Measurements from ENCODE around the gene NTHL1.

NTHL1 gene

GRCh38 chr16:2047330-2048115 is at the start of gene NTHL1, which contains the start of gene TSC2:
NTHL1 (minus strand) TSS chr16:2047834; CDS start chr16:2047823, 11 bp downstream.
TSC2 (plus strand) TSS chr16:2047985; CDS start chr16:2048616, 631 bp downstream.
- no peak for FAIRE-seq

GRCh38 chr16:2096853-2097595 is 49.4 kb upstream of the NTHL1 start:
- no peak for FAIRE-seq

DNA sequence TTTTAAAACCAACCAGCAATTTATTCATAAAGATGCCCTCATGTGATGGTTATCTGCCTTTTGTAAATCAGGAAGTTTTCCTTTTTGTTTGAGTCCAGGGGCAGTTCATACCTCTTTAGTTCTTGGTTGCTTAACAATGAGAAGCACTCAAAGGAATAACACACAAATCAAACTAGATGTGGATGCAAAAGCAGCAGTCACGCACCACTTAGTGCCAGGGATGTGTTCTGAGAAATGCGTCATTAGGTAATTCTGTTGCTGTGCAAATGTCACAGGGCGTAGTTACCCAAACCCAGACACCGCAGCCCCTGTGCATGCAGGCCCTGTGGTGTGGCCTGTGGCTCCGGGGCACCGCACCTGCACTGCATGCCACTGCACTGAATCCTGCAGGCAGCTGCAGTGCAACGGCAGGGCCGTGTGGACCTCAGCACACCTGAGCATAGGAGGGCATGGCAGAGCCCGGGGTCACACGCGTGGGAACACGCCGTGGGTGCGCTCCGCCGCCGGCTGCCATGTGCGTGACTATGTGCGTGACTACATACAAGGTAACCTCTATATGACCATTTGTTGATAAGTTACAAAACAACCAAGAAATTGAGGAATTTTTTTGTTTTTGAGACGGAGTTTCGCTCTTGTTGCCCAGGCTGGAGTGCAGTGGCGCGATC is 48.4 kb upstream of the NTHL1 start:
- FAIRE-seq = no peak

DNA sequence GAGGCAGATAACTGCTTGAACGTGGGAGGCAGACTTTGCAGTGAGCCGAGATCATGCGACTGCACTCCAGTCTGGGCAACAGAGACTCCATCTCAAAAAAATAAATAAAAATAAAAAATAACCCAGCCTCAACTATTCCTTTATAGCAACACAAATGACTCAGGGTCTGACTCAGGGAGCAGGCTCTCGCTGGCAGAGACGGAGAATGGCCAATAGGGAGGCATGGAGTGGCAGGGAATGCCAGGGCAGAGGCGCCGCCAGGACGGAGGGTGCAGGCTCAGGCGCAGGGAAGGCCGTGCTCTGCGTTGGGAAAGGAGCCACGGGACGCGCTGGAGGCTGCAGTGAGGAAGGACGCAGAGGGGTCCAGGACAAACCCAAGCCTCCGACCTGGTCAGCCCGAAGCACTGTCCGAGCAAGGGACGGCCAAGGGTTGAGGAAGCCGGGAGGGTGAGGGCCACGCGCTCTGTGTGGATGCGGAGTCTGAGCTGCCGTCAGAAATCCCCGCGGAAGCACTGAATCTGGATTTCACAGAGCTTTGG is 47.8 kb upstream of the NTHL1 start:
- no peak for FAIRE-seq

DNA sequence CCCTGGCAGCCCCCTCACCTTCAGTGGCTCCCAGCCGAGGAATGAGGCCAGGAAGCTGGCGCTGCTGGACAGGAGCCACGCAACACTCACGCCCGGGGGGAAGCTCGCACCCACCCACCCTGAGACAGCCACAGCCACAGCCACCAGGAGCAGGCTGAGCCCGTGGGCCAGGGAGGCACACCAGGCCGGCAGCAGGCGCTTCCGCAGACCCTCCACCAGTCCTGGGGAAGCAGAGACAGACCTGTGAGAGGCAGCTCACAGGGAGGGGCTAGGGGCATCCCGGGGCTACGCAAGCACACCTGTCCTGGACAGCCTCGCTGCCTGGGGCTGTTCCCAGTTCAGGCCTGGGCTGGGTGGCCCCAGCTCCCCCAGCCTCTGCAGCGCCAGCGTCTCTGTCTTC is 46.2 kb upstream of the NTHL1 start:
- no peak for FAIRE-seq

GRCh38 chr16:2092866-2093265 is 45.2 kb upstream of the NTHL1 start:
- FAIRE-seq = no peak

GRCh38 chr16:2092256-2092620 is 44.6 kb upstream of the NTHL1 start:
- no peak for FAIRE-seq

DNA sequence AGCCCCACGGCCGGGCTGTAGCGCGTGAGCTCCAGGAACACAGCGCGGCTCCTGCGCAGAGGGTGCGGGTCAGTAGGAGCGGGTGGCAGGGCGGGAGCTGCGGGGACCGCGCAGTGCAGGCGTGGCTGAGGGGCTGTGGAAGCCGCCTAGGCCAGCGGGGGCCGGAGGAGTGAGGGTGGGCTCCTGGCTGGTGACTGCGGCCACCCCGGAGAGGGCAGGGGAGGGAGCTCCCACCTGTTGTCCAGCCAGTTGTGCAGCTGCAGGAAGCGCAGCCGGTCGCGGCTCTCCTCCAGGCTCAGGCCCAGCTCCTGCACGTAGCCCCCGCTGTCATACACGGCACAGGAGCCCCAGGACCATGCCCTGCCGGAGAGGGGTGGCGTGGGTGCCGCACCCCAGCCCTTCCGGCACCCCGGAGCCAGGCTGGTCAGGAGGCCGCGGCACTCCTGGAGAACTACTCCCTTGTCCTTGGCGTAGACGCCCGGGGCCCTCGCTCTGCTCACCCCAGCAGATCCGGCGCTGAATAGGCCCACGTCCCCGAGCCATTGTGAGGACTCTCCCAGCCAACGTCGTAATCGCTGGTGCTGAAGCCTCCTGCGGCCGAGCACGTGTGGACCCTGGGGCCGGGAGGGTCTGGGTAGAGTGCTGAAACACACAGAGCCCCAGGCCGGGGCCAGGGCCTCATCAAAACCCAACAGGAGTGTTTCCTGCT is 44.1 kb upstream of the NTHL1 start:
- no peak for FAIRE-seq

- FAIRE-seq = no peak
Measured at GRCh38 chr16:2090777-2091546, 43.3 kb upstream of the NTHL1 start.

DNA sequence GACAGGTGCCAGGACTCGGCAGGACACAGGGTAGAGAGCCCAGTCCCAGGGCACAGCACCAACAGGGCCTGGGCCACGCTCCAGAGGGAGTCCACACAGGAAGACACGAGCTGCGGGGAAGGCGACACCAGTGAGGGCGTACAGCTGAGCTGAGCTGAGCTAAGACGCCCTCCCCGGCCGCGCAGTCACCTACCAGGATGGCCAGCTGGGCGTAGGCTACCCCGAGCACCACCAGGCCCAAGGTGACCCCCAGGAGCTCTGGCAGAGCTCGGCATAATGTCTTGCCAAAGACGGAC is 42.8 kb upstream of the NTHL1 start:
- FAIRE-seq = no peak

- FAIRE-seq = no peak
Measured at GRCh38 chr16:2089706-2090480, 42.3 kb upstream of the NTHL1 start.

- no peak for FAIRE-seq
Measured at GRCh38 chr16:2088759-2089358, 41.2 kb upstream of the NTHL1 start.

DNA sequence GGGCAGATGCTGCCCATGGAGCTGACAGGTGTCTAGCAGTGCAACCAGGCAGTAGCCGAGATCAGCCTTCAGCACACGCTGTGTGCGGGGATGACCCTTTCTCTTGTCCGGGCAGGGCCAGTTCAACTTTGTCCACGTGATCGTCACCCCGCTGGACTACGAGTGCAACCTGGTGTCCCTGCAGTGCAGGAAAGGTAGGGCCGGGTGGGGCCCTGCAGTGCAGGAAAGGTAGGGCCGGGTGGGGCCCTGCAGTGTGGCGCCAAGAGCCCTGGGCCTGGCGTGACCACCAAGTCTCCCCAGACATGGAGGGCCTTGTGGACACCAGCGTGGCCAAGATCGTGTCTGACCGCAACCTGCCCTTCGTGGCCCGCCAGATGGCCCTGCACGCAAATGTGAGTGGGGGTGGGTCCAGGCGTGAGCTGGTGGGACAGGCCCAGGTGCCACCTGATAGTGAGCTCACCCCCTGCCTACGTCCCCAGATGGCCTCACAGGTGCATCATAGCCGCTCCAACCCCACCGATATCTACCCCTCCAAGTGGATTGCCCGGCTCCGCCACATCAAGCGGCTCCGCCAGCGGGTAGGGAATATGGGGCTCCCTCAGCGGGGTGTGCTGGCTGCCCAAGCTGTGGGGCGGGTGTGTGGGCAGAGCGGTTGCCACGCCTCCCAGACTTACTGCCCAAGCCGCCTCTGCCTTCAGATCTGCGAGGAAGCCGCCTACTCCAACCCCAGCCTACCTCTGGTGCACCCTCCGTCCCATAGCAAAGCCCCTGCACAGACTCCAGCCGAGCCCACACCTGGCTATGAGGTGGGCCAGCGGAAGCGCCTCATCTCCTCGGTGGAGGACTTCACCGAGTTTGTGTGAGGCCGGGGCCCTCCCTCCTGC is 40.4 kb upstream of the NTHL1 start:
- FAIRE-seq = no peak

DNA sequence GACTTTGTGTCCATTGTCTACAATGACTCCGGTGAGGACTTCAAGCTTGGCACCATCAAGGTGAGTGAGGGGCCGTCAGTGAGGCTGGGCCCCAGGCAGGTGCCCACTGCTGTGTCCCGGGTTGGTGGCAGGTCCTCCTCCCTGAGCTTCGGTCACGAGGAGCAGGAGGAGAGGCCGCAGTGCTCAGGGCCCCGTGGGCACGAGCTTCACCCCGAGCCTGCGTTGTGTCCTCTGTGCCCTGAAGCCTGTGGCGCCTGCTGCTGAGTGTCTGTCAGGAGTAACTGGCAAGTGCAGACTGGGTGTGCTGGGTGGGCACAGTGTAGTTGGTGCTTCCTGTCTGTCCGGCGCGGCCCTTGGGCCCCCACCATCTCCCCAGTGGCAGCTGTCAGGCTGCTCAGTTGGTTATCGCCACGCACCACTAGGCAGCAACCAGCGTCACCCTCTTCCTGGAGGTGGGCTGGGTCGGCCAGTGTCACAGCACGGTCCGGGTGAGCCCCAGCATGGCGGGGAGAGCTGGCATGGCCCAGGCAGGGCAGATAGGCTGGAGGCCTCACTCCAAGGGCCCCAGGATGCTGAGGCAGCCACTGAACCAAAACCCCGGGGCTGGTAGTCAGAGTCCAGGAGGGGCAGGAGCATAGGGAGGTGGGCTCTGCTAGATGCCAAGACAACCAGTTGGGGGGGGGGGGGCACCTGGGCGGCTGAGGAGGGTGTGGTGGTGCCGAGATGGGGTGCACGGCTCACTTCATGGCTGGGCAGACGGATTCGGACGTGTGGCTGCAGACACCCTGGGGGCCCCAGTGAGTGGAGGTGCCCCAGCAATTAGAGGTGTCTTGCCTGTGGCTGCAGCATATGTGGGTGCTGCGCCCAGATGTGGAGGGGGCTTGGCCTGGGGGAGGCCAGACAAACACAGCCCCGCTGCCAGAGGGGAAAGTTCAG is 39.4 kb upstream of the NTHL1 start:
- FAIRE-seq = no peak

- no peak for FAIRE-seq
Measured at GRCh38 chr16:2086106-2086742, 38.6 kb upstream of the NTHL1 start.

- FAIRE-seq = no peak
Measured at GRCh38 chr16:2085669-2086068, 38.0 kb upstream of the NTHL1 start.

DNA sequence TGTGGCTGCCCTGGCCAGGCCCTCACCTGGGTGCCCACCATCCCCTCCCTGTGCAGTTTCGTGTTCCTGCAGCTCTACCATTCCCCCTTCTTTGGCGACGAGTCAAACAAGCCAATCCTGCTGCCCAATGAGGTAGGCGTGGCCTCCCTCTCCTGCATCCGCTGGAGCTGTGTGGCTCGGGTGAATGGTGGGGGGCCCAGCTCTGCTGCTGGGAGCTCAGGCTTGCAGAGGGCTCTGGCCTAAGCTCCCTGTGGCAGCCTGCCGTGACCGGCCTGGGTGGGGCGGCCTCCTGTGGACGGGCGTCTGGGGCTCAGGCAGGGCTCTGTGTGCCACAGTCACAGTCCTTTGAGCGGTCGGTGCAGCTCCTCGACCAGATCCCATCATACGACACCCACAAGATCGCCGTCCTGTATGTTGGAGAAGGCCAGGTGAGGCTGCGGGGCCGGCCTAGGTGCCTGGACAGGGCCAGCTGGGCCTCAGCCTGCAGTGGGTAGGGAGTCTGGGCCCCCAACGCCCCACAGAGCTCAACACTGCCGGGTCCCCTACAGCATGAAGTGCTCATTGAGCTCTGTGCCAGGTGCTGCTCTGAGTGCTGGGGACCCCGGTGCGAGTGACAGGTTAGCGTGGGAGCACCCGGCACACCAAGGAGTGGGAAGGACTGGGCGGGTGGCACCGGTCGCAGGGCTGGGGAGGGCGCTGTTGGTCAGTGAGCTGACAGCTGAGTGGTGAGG is 37.4 kb upstream of the NTHL1 start:
- no peak for FAIRE-seq
